ENCODE results near the gene IL12RB2.

- TF ChIP-seq CTCF (IDR thresholded peaks at IDR 0.05; ENCODE audit: extremely low read depth in 1 of 2, insufficient read depth in 1 of 2, low read depth in 1 of 2, low read length in 2 of 2) (no peak), POLR2AphosphoS5 (IDR thresholded peaks at IDR 0.05; ENCODE audit: insufficient read depth, low read depth, low read length) (no peak), MAX (IDR thresholded peaks at IDR 0.05; ENCODE audit: insufficient read depth, insufficient read length) (no peak), POLR2A (IDR thresholded peaks at IDR 0.05; ENCODE audit: low read depth, low read length) (no peak), GATA2 (IDR thresholded peaks at IDR 0.05; ENCODE audit: insufficient read depth, insufficient read length, low read depth, low read length) (no peak), EZH2 (IDR thresholded peaks at IDR 0.05; ENCODE audit: borderline replicate concordance, low read depth, low read length, severe bottlenecking) (no peak)
These were observed 8.4 kb upstream of the IL12RB2 start for GRCh38 chr1:67299296-67299695.

All from endothelial cell of umbilical vein (primary cell).